ENCODE data around the gene ELL. TPM values are rescaled to one million over a fixed set of nuclear protein-coding genes. Genes with fewer than 3 reads are reported as not detected.

Gene ELL
- total RNA-seq, 1 experiment from 2014 or later = 22.9 TPM

GRCh38 chr19:18401580-18402112 lies 120.2 kb downstream of the ELL start:
- intact Hi-C loops (cut with micrococcal nuclease) = no loop called here
- Histone ChIP-seq H3K9me2 (ENCODE audit: insufficient read depth) (no peaks in the 10 kb centered on the region), H3K9ac (ENCODE audit: low read length) (no peak overlapping the region), H3K79me2 (ENCODE audit: insufficient read depth, low read length) (no peaks in the 10 kb centered on the region), H4K20me1 (ENCODE audit: insufficient read depth) (no peaks in the 10 kb centered on the region), H3K27me3 (ENCODE audit: insufficient read depth, low read length) (no peaks in the 10 kb centered on the region), H3K9me3 (ENCODE audit: control insufficient read depth in 1 of 2, insufficient read depth in 1 of 2, low read depth in 1 of 2, low read length in 2 of 2) (no peaks in the 10 kb centered on the region), H3K4me1 (ENCODE audit: control insufficient read depth in 1 of 2, insufficient read depth in 2 of 2, low read length in 2 of 2) (peaks cover 9 to 22% of the 10 kb centered on the region in 2 experiments), H3K4me3 (replicated peaks in 1 of 2; ENCODE audit: low read depth in 1 of 2, low read length in 2 of 2) (no peak overlapping the region), H3K27ac (ENCODE audit: low read depth, low read length) (peak overlapping the region; percentile 35; the same call in 1 of the 2 replicates), H2AFZ (ENCODE audit: low read depth, low read length, poor library complexity, severe bottlenecking) (no peak overlapping the region), H3K4me2 (ENCODE audit: low read length) (no peak overlapping the region), H3K36me3 (ENCODE audit: control insufficient read depth in 1 of 2, insufficient read depth in 2 of 2, low read length in 2 of 2) (no peaks in the 10 kb centered on the region)
- ATAC-seq = peak; percentile 83
- DNase-seq (ENCODE audit: low read depth, low spot score) = no peak
- POLR2A ChIA-PET = interaction anchor here (0.6 to 2.2 kb wide), 4 partner anchors 16 to 838 kb away, joined by 3 to 11 read pairs (median 4); partner anchors contain the start of gene GDF15
- RAD21 ChIA-PET (ENCODE audit: low non-redundant PET in 1 of 2, low total read pairs in 2 of 2, uncharacterized antibody in 2 of 2, unreplicated experiment in 2 of 2) = no interaction called here
- BruUV-seq (replicated peaks) = no TSS peak
- CTCF ChIA-PET = interaction anchor here (1.0 to 1.1 kb wide), 3 partner anchors 8 to 53 kb away, joined by 3 read pairs; no protein-coding TSS in a partner anchor
- TF ChIP-seq CEBPB (IDR thresholded peaks at IDR 0.05; ENCODE audit: low read depth) = no peak
- no peak for TF ChIP-seq EZH2 (IDR thresholded peaks at IDR 0.05)
- no peak for TF ChIP-seq YY1 (IDR thresholded peaks at IDR 0.05; ENCODE audit: extremely low read depth, insufficient replicate concordance, low read depth, low read length)
- TF ChIP-seq REST (IDR thresholded peaks at IDR 0.05; ENCODE audit: low read depth) = no peak
- no peak for TF ChIP-seq SP1 (IDR thresholded peaks at IDR 0.05; ENCODE audit: low read depth)
- 0 out of 2 replicates have a peak, but pooled peaks have one; percentile 26 for TF ChIP-seq CBX3 (IDR thresholded peaks at IDR 0.05; ENCODE audit: low read depth)
- TF ChIP-seq, protein P1, sequence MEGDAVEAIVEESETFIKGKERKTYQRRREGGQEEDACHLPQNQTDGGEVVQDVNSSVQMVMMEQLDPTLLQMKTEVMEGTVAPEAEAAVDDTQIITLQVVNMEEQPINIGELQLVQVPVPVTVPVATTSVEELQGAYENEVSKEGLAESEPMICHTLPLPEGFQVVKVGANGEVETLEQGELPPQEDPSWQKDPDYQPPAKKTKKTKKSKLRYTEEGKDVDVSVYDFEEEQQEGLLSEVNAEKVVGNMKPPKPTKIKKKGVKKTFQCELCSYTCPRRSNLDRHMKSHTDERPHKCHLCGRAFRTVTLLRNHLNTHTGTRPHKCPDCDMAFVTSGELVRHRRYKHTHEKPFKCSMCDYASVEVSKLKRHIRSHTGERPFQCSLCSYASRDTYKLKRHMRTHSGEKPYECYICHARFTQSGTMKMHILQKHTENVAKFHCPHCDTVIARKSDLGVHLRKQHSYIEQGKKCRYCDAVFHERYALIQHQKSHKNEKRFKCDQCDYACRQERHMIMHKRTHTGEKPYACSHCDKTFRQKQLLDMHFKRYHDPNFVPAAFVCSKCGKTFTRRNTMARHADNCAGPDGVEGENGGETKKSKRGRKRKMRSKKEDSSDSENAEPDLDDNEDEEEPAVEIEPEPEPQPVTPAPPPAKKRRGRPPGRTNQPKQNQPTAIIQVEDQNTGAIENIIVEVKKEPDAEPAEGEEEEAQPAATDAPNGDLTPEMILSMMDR (IDR thresholded peaks at IDR 0.05 in 2 of 3, conservative IDR thresholded peaks at IDR 0.05 in 1 of 3; ENCODE audit: borderline replicate concordance in 1 of 3, insufficient read depth in 1 of 3, low read depth in 2 of 3, low read length in 2 of 3) = peak in 2 of 3 experiments; percentile 31 to 40; a peak in 4 of 6 replicates
- TF ChIP-seq POLR2AphosphoS5 (IDR thresholded peaks at IDR 0.05; ENCODE audit: low read depth, low read length) = no peak
- no peak for TF ChIP-seq ELF1 (IDR thresholded peaks at IDR 0.05; ENCODE audit: borderline replicate concordance, low read depth)
- TF ChIP-seq RAD21 (IDR thresholded peaks at IDR 0.05; ENCODE audit: low read depth) = 0 out of 2 replicates have a peak, but pooled peaks have one; percentile 28
